ENCODE data around the gene TRIM72.
"Not testable (repeated sequence)": the region's sequence is repeated elsewhere in the genome, so short reads cannot be mapped to it uniquely, and the experiment has no call there.

DNA sequence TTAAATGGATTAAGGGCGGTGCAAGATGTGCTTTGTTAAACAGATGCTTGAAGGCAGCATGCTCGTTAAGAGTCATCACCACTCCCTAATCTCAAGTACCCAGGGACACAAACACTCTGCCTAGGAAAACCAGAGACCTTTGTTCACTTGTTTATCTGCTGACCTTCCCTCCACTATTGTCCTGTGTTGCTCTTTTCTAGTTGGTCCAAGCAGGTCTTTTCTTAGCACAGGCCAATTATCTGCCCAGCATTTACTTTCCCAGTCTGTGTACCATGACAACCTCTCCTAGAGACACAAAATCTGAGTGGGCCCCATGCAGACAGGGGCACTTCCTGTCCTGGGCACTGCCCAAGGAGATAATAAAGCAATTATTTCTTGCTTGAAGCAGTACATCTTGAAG, 43.9 kb upstream of the TRIM72 start:
- not testable (repeated sequence) for TF ChIP-seq CTCF (conservative IDR thresholded peaks at IDR 0.05; ENCODE audit: low read length); EZH2phosphoT487 (IDR thresholded peaks at IDR 0.05; ENCODE audit: borderline replicate concordance)
